ENCODE data around the gene AMIGO3.

The AMIGO3 gene

GRCh38 chr3:49727154-49727923 lies 7.9 kb upstream of the AMIGO3 start:
- no peak for TF ChIP-seq CTCF (conservative IDR thresholded peaks at IDR 0.05; ENCODE audit: low read depth, low read length)
- no peak for DNase-seq (ENCODE audit: low read depth)
- H3K4me3 ChIP-seq (ENCODE audit: low read depth, low read length) = no peak overlapping the region

GRCh38 chr3:49725906-49726681 lies 6.6 kb upstream of the AMIGO3 start:
- TF ChIP-seq CTCF (conservative IDR thresholded peaks at IDR 0.05; ENCODE audit: low read depth, low read length) = no peak
- DNase-seq (ENCODE audit: low read depth) = no peak
- no peak overlapping the region for H3K4me3 ChIP-seq (ENCODE audit: low read depth, low read length)

GRCh38 chr3:49724586-49724985 lies 5.1 kb upstream of the AMIGO3 start:
- no peak for DNase-seq (ENCODE audit: low read depth)

GRCh38 chr3:49723628-49724551 lies 4.4 kb upstream of the AMIGO3 start, which contains the start of gene GMPPB:
Gene GMPPB (minus strand): TSS chr3:49723951. CDS start chr3:49723726, 225 bp downstream.
- peak; percentile 98 for DNase-seq (ENCODE audit: low read depth)
- peak within 1 kb of the TSS; percentile 79 for H3K4me3 ChIP-seq (ENCODE audit: low read depth, low read length)
- no peak for TF ChIP-seq CTCF (conservative IDR thresholded peaks at IDR 0.05; ENCODE audit: low read depth, low read length)

More at GRCh38 chr3:49724586-49724985, 5.1 kb upstream of the AMIGO3 start:
- TF ChIP-seq CTCF (conservative IDR thresholded peaks at IDR 0.05; ENCODE audit: low read depth, low read length) = no peak
- peak overlapping the region; percentile 79 for H3K4me3 ChIP-seq (ENCODE audit: low read depth, low read length)

- TF ChIP-seq CTCF (conservative IDR thresholded peaks at IDR 0.05; ENCODE audit: low read depth, low read length) = peak; percentile 6
- peak overlapping the region; percentile 79 for H3K4me3 ChIP-seq (ENCODE audit: low read depth, low read length)
- DNase-seq (ENCODE audit: low read depth) = peak; percentile 56
Observed at GRCh38 chr3:49723296-49723627, 3.8 kb upstream of the AMIGO3 start.

GRCh38 chr3:49722896-49723295 lies 3.4 kb upstream of the AMIGO3 start:
- TF ChIP-seq CTCF (conservative IDR thresholded peaks at IDR 0.05; ENCODE audit: low read depth, low read length) = no peak
- no peak for DNase-seq (ENCODE audit: low read depth)
- H3K4me3 ChIP-seq (ENCODE audit: low read depth, low read length) = peak overlapping the region; percentile 79

All from choroid plexus epithelial cell (primary cell).